ENCODE data around the gene LAMA2. TPM values are rescaled to one million over a fixed set of nuclear protein-coding genes. Genes with fewer than 3 reads are reported as not detected.

LAMA2 gene
- polyA plus RNA-seq, 3 donors: not detected

- H3K27ac ChIP-seq (ENCODE audit: low read depth in 1 of 2, low read length in 2 of 2): no peak overlapping the region
- no peak overlapping the region for H3K9ac ChIP-seq (ENCODE audit: insufficient read depth, low read length, poor library complexity, severe bottlenecking)
- Mint-ChIP-seq H3K9me3 (peaks cover 0 to 3% (median 0%) of the 10 kb centered on the region in 7 donors), H3K27me3 (ENCODE audit: low read depth in 3 of 3) (peaks cover 0 to 2% (median 0%) of the 10 kb centered on the region in 3 donors), H3K27ac (no peak overlapping the region), H3K4me3 (no peak overlapping the region), H3K36me3 (no peaks in the 10 kb centered on the region), H3K4me1 (no peaks in the 10 kb centered on the region)
- no peak for TF ChIP-seq CTCF (IDR thresholded peaks at IDR 0.05)
- no peak overlapping the region for H3K4me2 ChIP-seq (replicated peaks; ENCODE audit: extremely low read depth, low read length, poor library complexity, severe bottlenecking)
- no peaks in the 10 kb centered on the region for H3K4me1 ChIP-seq (ENCODE audit: control insufficient read depth in 1 of 2, insufficient read depth in 2 of 2, low read length in 2 of 2)
- no peaks in the 10 kb centered on the region for H3K79me2 ChIP-seq (ENCODE audit: insufficient read depth, low read length)
- no peaks in the 10 kb centered on the region for H3K27me3 ChIP-seq (ENCODE audit: control insufficient read depth in 2 of 2, insufficient read depth in 2 of 2, low read length in 2 of 2)
- H2AFZ ChIP-seq (ENCODE audit: insufficient read depth, low read depth, low read length, poor library complexity, severe bottlenecking): no peak overlapping the region
- H3K9me3 ChIP-seq (replicated peaks in 1 of 2; ENCODE audit: control insufficient read depth in 1 of 2, insufficient read depth in 1 of 2, low read length in 2 of 2): no peaks in the 10 kb centered on the region
- intact Hi-C loops (cut with micrococcal nuclease): no loop called here
- H3K36me3 ChIP-seq (replicated peaks in 1 of 2; ENCODE audit: control insufficient read depth in 1 of 2, insufficient read depth in 2 of 2, low read length in 2 of 2): no peaks in the 10 kb centered on the region
- H3K4me3 ChIP-seq (replicated peaks in 1 of 3; ENCODE audit: low read depth in 2 of 3, low read length in 3 of 3): no peak overlapping the region
- H4K20me1 ChIP-seq (ENCODE audit: insufficient read depth, low read length): no peaks in the 10 kb centered on the region
- no CpG with 5 or more reads among the region's 5 CpGs for WGBS (ENCODE audit: insufficient coverage)
- DNase-seq: no peak
These were observed 323.9 kb downstream of the LAMA2 start for GRCh38 chr6:129206821-129207220.

- WGBS (ENCODE audit: insufficient coverage): no CpG with 5 or more reads among the region's 1 CpG
These were observed 324.9 kb downstream of the LAMA2 start for GRCh38 chr6:129207832-129208231.

More at GRCh38 chr6:129207832-129208231, 324.9 kb downstream of the LAMA2 start:
- H4K20me1 ChIP-seq (ENCODE audit: insufficient read depth, low read length): no peaks in the 10 kb centered on the region
- no peaks in the 10 kb centered on the region for H3K27me3 ChIP-seq (ENCODE audit: control insufficient read depth in 2 of 2, insufficient read depth in 2 of 2, low read length in 2 of 2)
- Mint-ChIP-seq H3K27ac (no peak overlapping the region), H3K9me3 (peaks cover 0 to 3% (median 0%) of the 10 kb centered on the region in 7 donors), H3K4me3 (no peak overlapping the region), H3K4me1 (no peaks in the 10 kb centered on the region), H3K27me3 (ENCODE audit: low read depth in 3 of 3) (peaks cover 0 to 2% (median 0%) of the 10 kb centered on the region in 3 donors), H3K36me3 (no peaks in the 10 kb centered on the region)
- no peak overlapping the region for H3K27ac ChIP-seq (ENCODE audit: low read depth in 1 of 2, low read length in 2 of 2)
- DNase-seq: no peak
- no peak overlapping the region for H2AFZ ChIP-seq (ENCODE audit: insufficient read depth, low read depth, low read length, poor library complexity, severe bottlenecking)
- intact Hi-C loops (cut with micrococcal nuclease): no loop called here
- no peak overlapping the region for H3K9ac ChIP-seq (ENCODE audit: insufficient read depth, low read length, poor library complexity, severe bottlenecking)
- no peaks in the 10 kb centered on the region for H3K79me2 ChIP-seq (ENCODE audit: insufficient read depth, low read length)
- H3K36me3 ChIP-seq (replicated peaks in 1 of 2; ENCODE audit: control insufficient read depth in 1 of 2, insufficient read depth in 2 of 2, low read length in 2 of 2): no peaks in the 10 kb centered on the region
- no peaks in the 10 kb centered on the region for H3K9me3 ChIP-seq (replicated peaks in 1 of 2; ENCODE audit: control insufficient read depth in 1 of 2, insufficient read depth in 1 of 2, low read length in 2 of 2)
- no peak overlapping the region for H3K4me3 ChIP-seq (replicated peaks in 1 of 3; ENCODE audit: low read depth in 2 of 3, low read length in 3 of 3)
- no peak for TF ChIP-seq CTCF (IDR thresholded peaks at IDR 0.05)
- no peak overlapping the region for H3K4me2 ChIP-seq (replicated peaks; ENCODE audit: extremely low read depth, low read length, poor library complexity, severe bottlenecking)
- no peaks in the 10 kb centered on the region for H3K4me1 ChIP-seq (ENCODE audit: control insufficient read depth in 1 of 2, insufficient read depth in 2 of 2, low read length in 2 of 2)
